Ramos (cell line): ENCODE measurements around the gene CFAP53.

Source experiments
- in situ Hi-C: fragments of 300-500 bp; cut with MboI; formaldehyde crosslinking; loops from one replicate; pipeline ENCODE4 v1.14.3; 2022; ENCODE audit warnings: low sequenced_read_pairs; ENCODE audit not compliant: unreplicated experiment

The CFAP53 gene

DNA sequence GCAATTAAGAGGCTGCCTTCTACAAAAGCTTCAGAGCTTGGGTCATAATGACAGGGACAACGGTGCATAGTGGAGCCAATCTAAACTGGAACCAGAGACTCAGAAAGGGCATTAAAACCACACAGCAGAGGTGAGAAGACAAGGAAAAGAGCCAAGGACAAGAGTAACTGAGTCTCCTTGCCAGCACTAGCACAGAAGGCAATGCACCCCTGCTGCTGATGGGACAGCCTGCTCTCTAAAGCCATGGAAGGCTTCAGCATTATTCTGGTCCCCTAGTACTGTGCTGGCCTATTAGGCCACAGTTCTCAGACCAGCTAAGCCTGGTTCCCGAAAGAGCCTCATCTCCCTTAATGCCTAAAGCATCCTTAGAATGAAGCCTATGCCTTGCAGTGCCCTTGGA lies 86.8 kb downstream of the CFAP53 start:
- in situ Hi-C loops = no loop called here

- in situ Hi-C loops = no loop called here
Measured at GRCh38 chr18:50177294-50177992, 88.9 kb downstream of the CFAP53 start.
